BLaER1 treated with 17β-estradiol and CSF1 and Interleukin-3, amounts not matched to agents 10 nM and 100 nM (cell line): Measurements from ENCODE around the gene WNT7A.

Experiments used
- H3K27ac ChIP-seq, 11 experiments: shearing (Covaris generic); formaldehyde crosslinking; 2 replicates each; pipeline ENCODE4 v1.8.1; 2022
- H3K27me3 ChIP-seq, 11 experiments: shearing (Covaris generic); formaldehyde crosslinking; 2 replicates each; pipeline ENCODE4 v1.8.1; 2022
- H3K36me3 ChIP-seq, 11 experiments: shearing (Covaris generic); formaldehyde crosslinking; 2 replicates each; pipeline ENCODE4 v1.8.1; 2022
- H3K4me1 ChIP-seq, 10 experiments: shearing (Covaris generic); formaldehyde crosslinking; 2 replicates each; pipeline ENCODE4 v1.8.1; 2022
- H3K4me2 ChIP-seq, 11 experiments: shearing (Covaris generic); formaldehyde crosslinking; 2 replicates each; pipeline ENCODE4 v1.8.1; 2022
- H3K4me3 ChIP-seq, 10 experiments: shearing (Covaris generic); formaldehyde crosslinking; 2 replicates each; pipeline ENCODE4 v1.8.1; 2022
- H3K9ac ChIP-seq, 11 experiments: shearing (Covaris generic); formaldehyde crosslinking; 2 replicates each; pipeline ENCODE4 v1.8.1; 2022
- H3K9me3 ChIP-seq, 11 experiments: shearing (Covaris generic); formaldehyde crosslinking; replicated peaks in 1 of 11; 2 replicates each; pipeline ENCODE4 v1.8.1; 2022
- H4K20me1 ChIP-seq, 11 experiments: shearing (Covaris generic); formaldehyde crosslinking; 2 replicates each; pipeline ENCODE4 v1.8.1; 2022
- Cebpa-rat ChIP-seq, 11 experiments: shearing (Covaris generic); IDR thresholded peaks; 2 replicates each; pipeline ENCODE4 v1.8.1; 2022

The WNT7A gene

DNA sequence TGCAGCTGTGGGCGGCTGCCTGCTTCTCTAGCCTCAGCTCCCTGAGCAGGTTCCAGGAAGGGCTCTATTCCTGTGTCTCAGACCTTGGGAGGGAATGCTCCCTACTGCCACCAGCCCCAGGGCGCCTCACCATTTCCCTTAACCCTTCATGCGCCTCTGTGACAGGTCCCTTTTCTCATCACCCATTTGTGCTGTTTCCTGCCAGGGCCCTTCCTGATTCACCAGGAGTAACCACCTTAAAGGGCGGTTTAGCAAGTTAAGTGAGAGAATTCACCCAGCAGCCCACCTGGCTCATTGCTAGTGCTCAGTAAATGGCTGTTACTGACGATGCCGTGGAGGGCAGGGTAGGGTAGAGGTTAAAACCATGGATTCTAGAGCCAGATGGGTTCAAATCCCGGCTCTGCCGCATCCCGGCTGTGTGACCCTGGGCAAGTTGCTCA is 87.8 kb downstream of the WNT7A start:
- Histone ChIP-seq H3K36me3 (no peaks in the 10 kb centered on the region), H3K4me3 (no peak overlapping the region), H3K9ac (no peak overlapping the region), H3K4me1 (peaks cover 0 to 21% (median 8%) of the 10 kb centered on the region in 10 experiments; a peak in 12 of 20 replicates), H4K20me1 (no peaks in the 10 kb centered on the region; a peak in 1 of 22 replicates), H3K4me2 (peak overlapping the region in 2 of 11 experiments; percentile 3 to 5; a peak in 1 of 22 replicates), H3K27me3 (no peaks in the 10 kb centered on the region), H3K9me3 (no peaks in the 10 kb centered on the region), H3K27ac (no peak overlapping the region)
- no peak for TF ChIP-seq Cebpa-rat (IDR thresholded peaks at IDR 0.05)

GRCh38 chr3:13791198-13792050 is 88.4 kb downstream of the WNT7A start:
- Histone ChIP-seq H3K4me2 (peak overlapping the region in 2 of 11 experiments; percentile 3 to 5; a peak in 1 of 22 replicates), H3K9me3 (no peaks in the 10 kb centered on the region), H4K20me1 (no peaks in the 10 kb centered on the region; a peak in 1 of 22 replicates), H3K27ac (no peak overlapping the region), H3K4me1 (peaks cover 0 to 14% (median 6%) of the 10 kb centered on the region in 10 experiments; a peak in 11 of 20 replicates), H3K4me3 (no peak overlapping the region), H3K9ac (no peak overlapping the region), H3K36me3 (no peaks in the 10 kb centered on the region), H3K27me3 (no peaks in the 10 kb centered on the region)
- no peak for TF ChIP-seq Cebpa-rat (IDR thresholded peaks at IDR 0.05)

DNA sequence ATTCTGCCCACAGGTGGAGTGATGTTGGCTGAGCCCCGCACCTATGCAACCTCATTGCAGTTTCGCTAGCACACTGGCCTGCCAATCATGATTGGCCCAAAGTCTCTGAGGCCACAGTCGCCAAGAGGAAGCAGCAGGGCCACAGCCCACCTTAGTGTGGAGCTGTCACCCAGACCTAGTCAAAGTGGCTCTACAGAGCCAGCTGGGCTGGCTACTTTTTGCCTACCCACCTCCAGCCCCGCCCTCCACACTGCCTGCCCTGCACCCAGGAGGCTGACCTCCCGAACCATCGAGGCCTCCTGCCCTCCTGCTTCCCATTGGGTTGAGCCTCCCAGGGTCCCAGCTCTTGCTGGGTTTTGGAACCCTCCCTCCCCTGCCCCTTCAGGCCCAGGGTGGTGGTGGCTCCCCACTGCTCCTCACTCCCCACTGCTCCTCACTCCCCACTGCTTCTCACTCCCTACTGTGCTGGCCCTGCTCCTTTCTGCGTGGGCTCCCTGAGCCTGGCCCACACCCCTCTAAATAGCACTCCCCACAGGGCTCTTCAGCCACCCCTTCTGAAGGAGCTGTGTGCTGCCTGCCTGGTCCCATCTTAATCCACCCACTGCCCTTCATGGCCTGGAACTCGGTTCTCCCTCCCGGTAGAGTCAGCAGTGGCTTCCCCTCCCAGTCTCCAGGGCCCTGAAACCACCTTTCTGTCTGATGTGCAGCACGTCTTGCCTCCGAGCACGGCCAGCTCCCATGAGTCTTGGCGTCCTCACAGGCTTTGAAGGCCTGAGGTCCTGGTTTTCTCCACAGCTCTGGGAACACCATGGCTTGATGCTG is 89.3 kb downstream of the WNT7A start:
- H3K9me3 ChIP-seq = no peaks in the 10 kb centered on the region
- no peak overlapping the region for H3K4me2 ChIP-seq
- H4K20me1 ChIP-seq = no peaks in the 10 kb centered on the region; a peak in 1 of 22 replicates
- no peaks in the 10 kb centered on the region for H3K36me3 ChIP-seq
- H3K27ac ChIP-seq = no peak overlapping the region
- no peak for TF ChIP-seq Cebpa-rat (IDR thresholded peaks at IDR 0.05)
- H3K9ac ChIP-seq = no peak overlapping the region
- no peak overlapping the region for H3K4me3 ChIP-seq
- H3K4me1 ChIP-seq = peaks cover 0 to 7% (median 3%) of the 10 kb centered on the region in 10 experiments; a peak in 8 of 20 replicates
- no peaks in the 10 kb centered on the region for H3K27me3 ChIP-seq

DNA sequence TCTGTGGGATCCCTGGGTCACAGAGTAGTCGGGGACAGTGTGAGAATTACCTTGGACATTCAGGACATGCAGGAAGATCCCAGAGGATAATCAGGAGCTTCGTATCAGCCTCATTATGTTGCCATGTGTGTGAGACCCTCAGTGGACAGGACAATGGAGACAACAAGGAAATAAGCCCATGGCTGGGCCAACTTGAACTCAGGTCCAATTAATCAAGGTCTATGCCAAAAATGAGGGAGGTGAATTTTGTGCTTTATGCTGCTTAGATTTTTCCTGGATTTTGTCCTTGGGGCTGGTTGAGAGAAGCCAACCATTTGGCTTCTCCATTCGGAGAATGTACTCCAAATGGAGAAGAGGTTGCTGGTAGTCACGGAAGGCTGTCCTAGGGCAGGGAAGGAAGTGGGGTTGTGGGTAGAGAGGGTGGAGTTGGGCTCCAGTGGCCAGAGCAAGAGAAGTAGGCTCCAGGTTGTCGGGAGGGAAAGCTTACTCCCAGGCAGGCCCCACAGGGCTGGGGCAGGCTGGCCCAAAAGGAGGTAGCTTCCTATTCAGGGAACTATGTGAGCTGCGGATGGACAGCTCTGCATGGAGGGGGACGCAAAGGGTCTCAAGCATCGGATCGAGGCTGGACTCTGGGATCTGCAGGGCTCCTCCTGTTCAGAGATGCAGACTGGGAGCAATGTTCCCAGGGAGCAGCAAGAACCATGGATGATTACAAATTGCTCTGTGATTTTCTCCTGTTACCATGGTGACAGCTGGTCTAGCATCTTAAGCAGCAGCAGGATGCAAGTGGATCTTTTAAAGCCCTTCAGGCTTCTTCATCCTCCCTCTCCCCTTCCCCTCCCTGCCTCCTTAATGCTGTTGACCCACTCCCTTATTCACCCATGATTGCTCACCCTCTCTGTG is 91.1 kb downstream of the WNT7A start:
- H3K36me3 ChIP-seq = no peaks in the 10 kb centered on the region
- peaks cover 0 to 7% (median 3%) of the 10 kb centered on the region in 10 experiments; a peak in 8 of 20 replicates for H3K4me1 ChIP-seq
- H3K27ac ChIP-seq = no peak overlapping the region
- H3K4me2 ChIP-seq = no peak overlapping the region
- H3K27me3 ChIP-seq = no peaks in the 10 kb centered on the region
- no peak for TF ChIP-seq Cebpa-rat (IDR thresholded peaks at IDR 0.05)
- no peak overlapping the region for H3K9ac ChIP-seq
- no peaks in the 10 kb centered on the region for H3K9me3 ChIP-seq
- H4K20me1 ChIP-seq = no peaks in the 10 kb centered on the region; a peak in 1 of 22 replicates
- H3K4me3 ChIP-seq = no peak overlapping the region

- Histone ChIP-seq H3K9me3 (no peaks in the 10 kb centered on the region), H3K4me2 (no peak overlapping the region), H3K27ac (no peak overlapping the region), H3K4me1 (peaks cover 0 to 7% (median 3%) of the 10 kb centered on the region in 10 experiments; a peak in 8 of 20 replicates), H3K9ac (no peak overlapping the region), H3K36me3 (no peaks in the 10 kb centered on the region), H4K20me1 (no peaks in the 10 kb centered on the region; a peak in 1 of 22 replicates), H3K4me3 (no peak overlapping the region), H3K27me3 (peaks cover 0 to 1% (median 0%) of the 10 kb centered on the region in 11 experiments; a peak in 1 of 22 replicates)
- TF ChIP-seq Cebpa-rat (IDR thresholded peaks at IDR 0.05) = no peak
These were observed 92.2 kb downstream of the WNT7A start for GRCh38 chr3:13787533-13788132.

GRCh38 chr3:13786811-13787210 is 93.1 kb downstream of the WNT7A start:
- H4K20me1 ChIP-seq = no peaks in the 10 kb centered on the region; a peak in 1 of 22 replicates
- TF ChIP-seq Cebpa-rat (IDR thresholded peaks at IDR 0.05) = no peak

GRCh38 chr3:13785853-13786436 is 93.9 kb downstream of the WNT7A start:
- TF ChIP-seq Cebpa-rat (IDR thresholded peaks at IDR 0.05) = no peak
- Histone ChIP-seq H3K27ac (no peak overlapping the region), H3K4me3 (no peak overlapping the region), H4K20me1 (no peaks in the 10 kb centered on the region; a peak in 1 of 22 replicates), H3K27me3 (peaks cover 0 to 5% (median 0%) of the 10 kb centered on the region in 11 experiments; a peak in 1 of 22 replicates), H3K4me2 (no peak overlapping the region), H3K9me3 (no peaks in the 10 kb centered on the region), H3K9ac (no peak overlapping the region), H3K4me1 (peaks cover 0 to 8% (median 4%) of the 10 kb centered on the region in 10 experiments; a peak in 14 of 20 replicates), H3K36me3 (no peaks in the 10 kb centered on the region)

More at GRCh38 chr3:13786811-13787210, 93.1 kb downstream of the WNT7A start:
- Histone ChIP-seq H3K27ac (no peak overlapping the region), H3K36me3 (no peaks in the 10 kb centered on the region), H3K9ac (no peak overlapping the region), H3K9me3 (no peaks in the 10 kb centered on the region), H3K4me3 (no peak overlapping the region), H3K27me3 (peaks cover 0 to 5% (median 0%) of the 10 kb centered on the region in 11 experiments; a peak in 1 of 22 replicates), H3K4me1 (peaks cover 0 to 5% (median 0%) of the 10 kb centered on the region in 10 experiments; a peak in 4 of 20 replicates), H3K4me2 (no peak overlapping the region)
